Ramos (cell line): ENCODE measurements around the gene FAM24B.
"Not testable (repeated sequence)": the region's sequence is repeated elsewhere in the genome, so short reads cannot be mapped to it uniquely, and the experiment has no call there.

Experiments
- in situ Hi-C: fragments of 300-500 bp; cut with MboI; formaldehyde crosslinking; loops from one replicate; pipeline ENCODE4 v1.14.3; 2022; ENCODE audit warnings: low sequenced_read_pairs; ENCODE audit not compliant: unreplicated experiment

FAM24B gene

GRCh38 chr10:122861711-122862161 lies 17.6 kb downstream of the FAM24B start:
- in situ Hi-C loops = no loop called here

- in situ Hi-C loops = no loop called here
Measured at GRCh38 chr10:122859527-122859926, 19.9 kb downstream of the FAM24B start.

- in situ Hi-C loops = not testable (repeated sequence)
Measured at GRCh38 chr10:122858042-122858441, 21.3 kb downstream of the FAM24B start.

- in situ Hi-C loops = no loop called here
Measured at GRCh38 chr10:122856902-122857301, 22.5 kb downstream of the FAM24B start.

GRCh38 chr10:122855745-122856144 lies 23.6 kb downstream of the FAM24B start:
- in situ Hi-C loops = no loop called here

- in situ Hi-C loops = no loop called here
Measured at GRCh38 chr10:122854648-122855047, 24.7 kb downstream of the FAM24B start.

- in situ Hi-C loops = no loop called here
Measured at GRCh38 chr10:122853665-122854313, 25.6 kb downstream of the FAM24B start.

GRCh38 chr10:122852261-122852660 lies 27.1 kb downstream of the FAM24B start:
- in situ Hi-C loops = no loop called here

- in situ Hi-C loops = no loop called here
Measured at GRCh38 chr10:122850705-122851640, 28.4 kb downstream of the FAM24B start.

GRCh38 chr10:122849900-122850605 lies 29.3 kb downstream of the FAM24B start:
- in situ Hi-C loops = no loop called here

- in situ Hi-C loops = no loop called here
Measured at GRCh38 chr10:122849090-122849489, 30.3 kb downstream of the FAM24B start.

- in situ Hi-C loops = no loop called here
Measured at GRCh38 chr10:122847782-122848604, 31.4 kb downstream of the FAM24B start.

GRCh38 chr10:122845783-122846332 lies 33.5 kb downstream of the FAM24B start, which contains the start of gene CUZD1:
TSS of gene CUZD1 (minus strand) at chr10:122845857. CDS start at chr10:122845843, 14 bp downstream.
- in situ Hi-C loops = no loop called here

- in situ Hi-C loops = no loop called here
Measured at GRCh38 chr10:122844146-122844545, 35.2 kb downstream of the FAM24B start.

- in situ Hi-C loops = no loop called here
Measured at GRCh38 chr10:122841569-122841968, 37.8 kb downstream of the FAM24B start.

- in situ Hi-C loops = no loop called here
Measured at GRCh38 chr10:122839505-122839904, 39.9 kb downstream of the FAM24B start.

- in situ Hi-C loops = no loop called here
Measured at GRCh38 chr10:122838880-122839279, 40.5 kb downstream of the FAM24B start.

GRCh38 chr10:122835908-122836307 lies 43.5 kb downstream of the FAM24B start:
- in situ Hi-C loops = no loop called here

- in situ Hi-C loops = no loop called here
Measured at GRCh38 chr10:122830965-122831353, 48.4 kb downstream of the FAM24B start.
